AG09309 (cell line): Measurements from ENCODE around the gene LGALS16.
"Not testable (repeated sequence)": the region's sequence is repeated elsewhere in the genome, so short reads cannot be mapped to it uniquely, and the experiment has no call there.

ENCODE experiments used
- DNase-seq: peaks from one replicate; pipeline ENCODE4 v3.0.0-alpha.2; 2010; ENCODE audit warnings: low read depth
- H3K4me3 ChIP-seq: 2 replicates; pipeline ENCODE4 v1.5.1; 2011; ENCODE audit warnings: mild to moderate bottlenecking, low read depth, low read length, moderate library complexity; ENCODE audit not compliant: control insufficient read depth
- CTCF ChIP-seq: IDR thresholded peaks from 2 replicates; pipeline ENCODE4 v1.5.1; 2011; ENCODE audit warnings: mild to moderate bottlenecking, low read depth, low read length, inconsistent platforms; ENCODE audit not compliant: insufficient read depth, control insufficient read depth; ENCODE audit errors: missing control alignments

LGALS16 gene

GRCh38 chr19:39659791-39660190 is 4.1 kb downstream of the LGALS16 start:
- DNase-seq: no peak
- TF ChIP-seq CTCF: no peak
- no peak overlapping the region for H3K4me3 ChIP-seq

GRCh38 chr19:39660661-39661060 is 4.9 kb downstream of the LGALS16 start:
- DNase-seq: no peak
- TF ChIP-seq CTCF: no peak
- H3K4me3 ChIP-seq: no peak overlapping the region

DNA sequence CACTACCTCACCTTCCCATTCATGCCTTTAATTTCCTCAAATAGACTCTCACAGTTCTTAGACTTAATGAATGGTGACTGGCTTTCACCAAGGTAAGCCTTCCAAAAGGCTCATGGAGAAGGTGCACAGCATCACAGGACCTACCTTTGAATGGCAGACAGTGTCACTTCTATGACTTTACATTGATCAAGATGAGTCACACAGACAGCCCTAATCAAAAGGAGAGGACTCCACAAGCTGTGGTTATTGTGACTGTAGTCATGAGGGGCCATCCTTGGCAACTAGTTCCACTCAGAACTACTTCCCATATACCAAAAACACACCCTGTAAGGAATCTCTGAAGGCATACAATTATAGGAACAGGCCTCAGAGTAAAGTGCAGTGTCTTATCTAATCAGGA is 5.9 kb downstream of the LGALS16 start:
- no peak overlapping the region for H3K4me3 ChIP-seq
- TF ChIP-seq CTCF: no peak
- no peak for DNase-seq

DNA sequence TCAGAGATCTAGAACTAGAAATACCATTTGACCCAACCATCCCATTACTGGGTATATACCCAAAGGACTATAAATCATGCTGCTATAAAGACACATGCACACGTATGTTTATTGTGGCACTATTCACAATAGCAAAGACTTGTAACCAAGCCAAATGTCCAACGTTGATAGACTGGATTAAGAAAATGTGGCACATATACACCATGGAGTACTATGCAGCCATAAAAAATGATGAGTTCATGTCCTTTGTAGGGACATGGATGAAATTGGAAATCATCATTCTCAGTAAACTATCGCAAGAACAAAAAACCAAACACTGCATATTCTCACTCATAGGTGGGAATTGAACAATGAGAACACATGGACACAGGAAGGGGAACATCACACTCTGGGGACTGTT is 14.1 kb downstream of the LGALS16 start:
- DNase-seq, H3K4me3 ChIP-seq: not testable (repeated sequence)

DNA sequence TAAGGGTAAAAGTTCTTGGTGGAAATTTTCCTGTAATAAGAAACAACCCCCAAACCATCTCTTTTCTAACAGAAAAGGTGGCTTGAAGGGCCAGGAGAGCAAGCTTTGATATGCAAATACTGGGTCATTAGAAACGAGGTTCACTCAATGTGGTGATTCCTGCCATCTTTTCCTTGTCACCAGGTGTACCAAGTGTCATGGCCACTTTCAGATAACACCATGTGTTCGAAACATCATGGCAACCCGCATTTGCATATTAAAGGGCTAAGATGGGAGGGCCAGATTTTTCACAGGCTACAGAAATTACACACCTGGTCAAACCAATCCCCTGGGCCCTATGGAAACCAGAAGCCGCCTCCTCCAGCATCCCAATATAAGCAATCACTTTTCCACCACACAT is 15.3 kb downstream of the LGALS16 start:
- TF ChIP-seq CTCF: no peak
- no peak for DNase-seq
- H3K4me3 ChIP-seq: no peak overlapping the region

DNA sequence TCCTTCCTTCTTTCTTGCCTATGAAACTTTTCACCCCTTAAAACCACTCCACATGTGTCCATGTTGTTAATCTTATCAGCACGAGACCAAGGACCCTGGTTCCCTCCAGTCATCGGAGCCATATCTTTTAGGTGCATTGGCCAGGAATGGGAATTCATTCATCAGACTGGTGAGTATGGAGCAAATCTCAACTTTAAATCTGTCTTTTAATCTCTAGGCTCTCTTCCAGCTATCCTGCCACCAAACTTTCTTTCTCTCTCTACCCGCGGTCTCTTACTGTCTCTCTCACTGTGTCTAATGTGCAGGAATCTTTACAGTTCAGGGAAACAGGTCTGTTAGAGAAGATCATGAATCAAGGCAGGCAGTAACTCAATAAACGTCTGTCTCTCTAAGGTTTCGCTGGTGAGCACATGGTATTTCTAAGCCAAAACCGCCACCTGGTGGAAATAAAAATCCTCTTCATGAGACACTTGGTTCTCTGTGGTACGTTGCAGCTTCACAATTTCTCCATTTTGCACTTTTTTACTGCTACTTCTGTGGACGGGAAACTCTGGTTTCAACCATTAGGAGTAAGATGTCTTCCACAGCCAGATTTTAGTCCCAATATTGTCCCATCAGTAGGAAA is 16.1 kb downstream of the LGALS16 start:
- peak; percentile 2 for DNase-seq
- no peak overlapping the region for H3K4me3 ChIP-seq
- peak; percentile 54 for TF ChIP-seq CTCF

DNA sequence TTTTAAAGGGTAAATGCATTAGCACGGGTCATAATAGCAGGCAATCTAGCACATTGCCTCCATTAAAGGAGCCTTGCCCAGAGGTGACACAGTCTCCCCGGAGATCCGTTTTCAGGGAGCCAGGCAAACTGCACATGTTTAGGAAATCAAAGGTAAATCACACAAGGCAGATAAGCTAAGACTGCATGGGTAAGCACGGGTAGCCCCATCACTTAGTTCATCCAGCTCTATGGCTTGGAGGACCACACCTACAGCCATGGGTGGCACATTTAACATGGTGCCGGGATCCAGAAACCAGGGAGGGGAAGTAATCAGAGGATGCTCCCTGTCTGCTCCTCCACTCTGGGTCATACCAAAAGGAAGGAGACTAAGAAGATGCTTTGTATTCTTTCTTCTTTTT is 16.8 kb downstream of the LGALS16 start:
- no peak for TF ChIP-seq CTCF
- no peak for DNase-seq
- H3K4me3 ChIP-seq: no peak overlapping the region

DNA sequence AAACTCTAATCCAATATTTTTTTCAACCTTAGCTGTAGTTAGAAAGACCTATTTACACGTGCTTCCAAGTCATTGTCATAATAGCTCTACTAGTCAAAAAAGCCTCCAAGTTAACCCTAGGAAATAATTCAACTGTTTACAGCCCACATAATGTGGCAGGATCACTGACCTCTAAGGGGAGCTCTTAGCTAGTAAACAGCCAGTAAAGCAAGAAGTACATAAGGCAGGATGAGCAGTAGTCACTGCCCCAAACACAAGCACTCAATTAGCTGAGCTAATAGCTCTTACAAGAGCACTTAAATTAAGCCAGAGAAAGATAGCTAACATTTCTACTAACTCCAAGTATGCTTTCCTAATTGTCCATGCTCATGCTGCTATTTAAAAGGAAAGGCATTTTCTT is 18.1 kb downstream of the LGALS16 start:
- not testable (repeated sequence) for DNase-seq, H3K4me3 ChIP-seq
